HG02678 (cell line): ENCODE data around the gene TRIM38.
A peak's percentile ranks its signal among the peaks of the same experiment; 100 is the strongest.
"Not testable (repeated sequence)": the region's sequence is repeated elsewhere in the genome, so short reads cannot be mapped to it uniquely, and the experiment has no call there.

Source experiments
- ATAC-seq: cut with Tn5 transposase; IDR thresholded peaks from one replicate; pipeline ENCODE4 v1.9.1; 2021; ENCODE audit warnings: mild to moderate bottlenecking, moderate library complexity; ENCODE audit not compliant: unreplicated experiment

Gene TRIM38

DNA sequence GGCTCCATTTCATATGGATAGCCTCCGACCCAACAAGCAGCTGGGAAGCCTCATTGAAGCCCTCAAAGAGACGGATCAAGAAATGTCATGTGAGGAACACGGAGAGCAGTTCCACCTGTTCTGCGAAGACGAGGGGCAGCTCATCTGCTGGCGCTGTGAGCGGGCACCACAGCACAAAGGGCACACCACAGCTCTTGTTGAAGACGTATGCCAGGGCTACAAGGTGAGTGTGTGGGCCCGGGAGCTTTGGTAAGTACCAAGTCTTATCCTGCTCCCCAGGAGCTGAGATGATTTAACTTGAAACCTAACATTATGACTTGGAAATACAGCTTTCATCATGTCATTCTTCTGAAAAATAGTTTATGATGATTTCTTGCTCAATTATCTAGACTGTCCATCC, 4.1 kb downstream of the TRIM38 start:
- ATAC-seq: no peak

DNA sequence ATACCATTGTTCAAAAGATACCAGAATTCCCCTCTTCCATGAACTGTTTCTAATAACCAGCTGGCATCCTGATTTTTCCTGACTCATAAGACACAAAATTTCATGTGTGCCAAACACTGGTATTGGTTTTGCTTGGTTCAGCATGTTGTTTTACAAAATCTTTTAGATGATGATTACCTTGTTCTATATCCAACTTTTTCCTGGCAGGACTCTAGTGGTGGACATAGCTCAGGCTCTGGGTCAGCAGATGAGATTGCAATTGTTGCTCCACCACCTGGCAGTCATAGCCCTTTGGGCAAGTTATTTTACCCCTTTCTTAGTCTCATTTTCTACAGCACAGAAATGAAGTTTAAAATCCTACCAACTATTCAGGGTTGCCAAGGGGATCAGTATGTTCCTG, 6.2 kb downstream of the TRIM38 start:
- no peak for ATAC-seq

- no peak for ATAC-seq
These were observed 8.7 kb downstream of the TRIM38 start for GRCh38 chr6:25971187-25971821.

GRCh38 chr6:25972128-25972527, 9.5 kb downstream of the TRIM38 start:
- no peak for ATAC-seq

- no peak for ATAC-seq
These were observed 10.3 kb downstream of the TRIM38 start for GRCh38 chr6:25972902-25973301.

GRCh38 chr6:25973923-25974555, 11.4 kb downstream of the TRIM38 start:
- no peak for ATAC-seq

GRCh38 chr6:25975923-25976560, 13.4 kb downstream of the TRIM38 start:
- ATAC-seq: no peak

- ATAC-seq: no peak
These were observed 18.3 kb downstream of the TRIM38 start for GRCh38 chr6:25980935-25981334.

DNA sequence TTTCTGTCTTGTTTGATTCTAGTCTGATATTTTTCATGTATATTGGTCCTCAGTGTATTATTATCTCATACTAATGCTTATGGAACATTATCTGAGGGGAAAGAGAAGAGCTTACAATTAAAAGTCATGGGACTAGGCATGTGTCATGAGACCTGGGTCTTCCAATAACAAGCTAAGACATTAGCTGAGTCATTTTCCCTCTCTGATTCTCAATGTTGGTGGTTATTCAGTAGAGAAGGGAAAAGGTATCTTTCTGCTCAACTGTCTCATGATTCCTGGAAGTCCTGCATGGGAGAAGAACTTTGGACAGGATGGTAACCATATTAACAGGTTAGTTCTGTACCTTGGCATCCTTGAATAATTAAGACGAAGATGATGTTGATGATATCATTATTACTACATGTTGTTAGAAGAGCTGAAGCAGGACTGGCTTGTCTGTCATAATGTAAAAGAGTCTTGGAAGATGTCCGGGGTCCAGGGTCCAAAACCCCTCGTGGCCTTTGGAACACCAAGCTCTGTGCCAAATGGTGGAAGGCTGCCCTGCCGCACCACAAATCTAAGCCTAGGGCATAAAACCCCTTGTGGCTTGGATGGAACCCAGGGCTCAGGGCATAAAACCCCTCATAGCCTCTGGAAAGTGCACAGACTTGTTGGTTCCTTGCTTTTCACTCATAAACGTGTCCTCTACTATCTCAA, 19.1 kb downstream of the TRIM38 start:
- no peak for ATAC-seq

DNA sequence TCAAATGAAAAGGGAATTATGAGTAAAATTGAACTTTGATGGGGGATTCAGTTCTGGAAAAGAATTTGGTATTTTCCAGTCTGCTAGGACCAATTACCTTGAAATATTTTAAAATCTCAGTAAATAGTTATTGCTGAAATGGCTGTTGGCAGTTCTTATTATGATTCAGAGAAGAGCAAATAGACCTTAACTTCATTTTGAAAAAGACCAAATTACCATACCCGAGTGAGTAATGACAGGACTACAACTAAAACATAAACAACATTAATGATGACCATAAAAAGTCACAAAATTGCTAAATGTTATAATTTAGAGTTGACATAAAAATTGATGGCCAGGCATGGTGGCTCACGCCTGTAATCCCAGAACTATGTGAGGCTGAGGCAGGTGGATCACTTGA, 21.7 kb downstream of the TRIM38 start:
- ATAC-seq: no peak

DNA sequence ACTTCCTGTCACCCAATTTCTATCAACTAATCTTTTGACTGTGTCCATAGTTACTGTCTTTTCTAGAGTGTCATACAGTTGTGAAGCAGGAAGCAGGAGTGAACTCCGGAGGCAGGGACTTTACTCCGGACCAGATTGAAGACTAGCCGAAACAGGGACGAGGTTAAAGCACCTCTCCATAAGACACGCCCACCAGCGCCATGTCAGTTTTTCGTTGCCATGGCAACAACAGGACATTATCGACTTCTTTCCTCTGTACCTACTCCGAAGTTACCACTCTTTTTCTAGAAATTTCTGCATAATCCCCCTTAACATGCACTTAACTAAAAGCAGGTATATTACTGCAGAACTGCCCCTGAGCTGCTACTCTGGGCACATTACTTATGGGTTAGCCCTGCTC, 25.2 kb downstream of the TRIM38 start:
- ATAC-seq: no peak

- ATAC-seq: no peak
These were observed 27.7 kb downstream of the TRIM38 start for GRCh38 chr6:25990172-25990873.

GRCh38 chr6:25991785-25992412, 29.3 kb downstream of the TRIM38 start:
- peak; percentile 39 for ATAC-seq

GRCh38 chr6:25992413-25993340, 30.1 kb downstream of the TRIM38 start:
- ATAC-seq: peak; percentile 87

DNA sequence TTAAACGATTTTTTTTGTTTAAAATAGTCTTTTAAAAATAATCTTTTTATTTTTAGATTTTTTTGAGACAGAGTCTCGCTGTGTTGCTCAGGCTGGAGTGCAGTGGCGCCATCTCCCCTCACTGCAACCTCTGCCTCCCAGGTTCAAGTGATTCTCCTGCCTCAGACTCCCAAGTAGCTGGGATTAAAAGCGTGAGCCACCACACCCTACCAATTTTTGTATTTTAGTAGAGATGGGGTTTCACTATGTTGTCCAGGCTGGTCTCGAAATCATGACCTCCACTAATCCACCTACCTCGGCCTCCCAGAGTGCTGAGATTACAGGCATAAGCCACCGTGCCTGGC, 30.7 kb downstream of the TRIM38 start:
- ATAC-seq: not testable (repeated sequence)

DNA sequence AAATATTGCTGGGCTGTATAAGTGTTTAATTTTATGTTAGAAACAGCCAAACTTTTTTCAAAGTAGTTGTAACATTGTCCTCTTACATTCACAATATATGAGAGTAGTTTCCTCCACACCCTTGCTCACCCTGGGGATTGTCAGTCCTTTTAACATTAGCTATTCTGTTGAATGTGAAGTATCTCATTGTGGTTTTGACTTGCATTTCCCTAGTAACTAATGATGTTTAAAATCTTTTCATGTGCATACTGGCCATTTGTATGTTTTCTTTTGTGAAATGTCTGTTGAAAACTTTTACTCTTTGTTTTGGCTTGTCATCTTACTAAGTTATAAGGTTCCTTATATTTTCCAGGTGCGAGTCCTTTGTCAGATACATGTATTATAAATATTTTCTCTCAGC, 32.9 kb downstream of the TRIM38 start:
- no peak for ATAC-seq

DNA sequence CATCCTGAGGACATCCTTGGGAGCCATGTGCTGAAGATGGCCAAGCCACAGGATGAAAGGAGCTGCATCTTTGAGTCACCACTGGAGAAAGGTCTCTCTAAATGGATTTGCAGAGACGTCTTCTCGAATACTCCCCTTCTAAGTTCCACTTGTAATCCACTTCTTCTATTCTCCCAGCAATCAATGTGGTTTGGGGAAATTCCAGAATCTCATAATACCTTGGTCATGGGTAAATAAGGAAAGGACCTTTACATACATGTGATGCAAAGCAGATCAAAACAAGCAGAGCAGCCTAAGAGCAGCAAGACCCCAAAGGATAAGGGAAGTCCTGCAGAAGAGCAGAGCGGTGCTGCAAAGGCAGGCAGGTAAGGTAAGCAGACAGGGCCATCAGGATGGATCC, 35.3 kb downstream of the TRIM38 start:
- ATAC-seq: no peak

DNA sequence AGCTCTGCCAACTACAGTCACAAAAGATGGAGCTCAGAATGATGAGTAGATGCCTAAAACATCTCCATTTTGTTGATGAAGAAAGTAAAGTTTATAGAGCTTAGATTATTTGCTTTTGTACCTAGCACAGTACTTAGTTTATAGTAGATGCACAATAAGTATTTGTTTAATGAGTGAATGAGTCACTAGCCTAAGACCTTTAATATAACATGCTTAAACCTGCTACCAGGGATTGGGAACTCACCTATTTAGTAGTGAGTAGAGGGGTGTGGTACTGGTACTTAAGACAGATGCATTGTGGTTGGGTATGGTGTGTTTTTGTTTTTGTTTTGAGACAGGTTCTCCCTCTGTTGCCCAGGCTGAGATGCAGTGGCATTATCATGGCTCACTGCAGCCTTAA, 35.8 kb downstream of the TRIM38 start:
- no peak for ATAC-seq

GRCh38 chr6:25999225-25999624, 36.6 kb downstream of the TRIM38 start:
- not testable (repeated sequence) for ATAC-seq
